ENCODE measurements around the gene SCARB1.

SCARB1 gene

GRCh38 chr12:124812979-124813378 is 50.7 kb downstream of the SCARB1 start:
- no peak for DNase-seq (ENCODE audit: low read depth)
- H3K4me3 ChIP-seq (replicated peaks; ENCODE audit: low read depth, low read length): no peak overlapping the region
- no peak for TF ChIP-seq CTCF (IDR thresholded peaks at IDR 0.05; ENCODE audit: low read length, missing control alignments)

- no peak overlapping the region for H3K4me3 ChIP-seq (replicated peaks; ENCODE audit: low read depth, low read length)
- no peak for TF ChIP-seq CTCF (IDR thresholded peaks at IDR 0.05; ENCODE audit: low read length, missing control alignments)
Observed at GRCh38 chr12:124812356-124812755, 51.3 kb downstream of the SCARB1 start.

GRCh38 chr12:124811633-124812032 is 52.0 kb downstream of the SCARB1 start:
- no peak for DNase-seq (ENCODE audit: low read depth)
- no peak for TF ChIP-seq CTCF (IDR thresholded peaks at IDR 0.05; ENCODE audit: low read length, missing control alignments)
- no peak overlapping the region for H3K4me3 ChIP-seq (replicated peaks; ENCODE audit: low read depth, low read length)

More at GRCh38 chr12:124812356-124812755, 51.3 kb downstream of the SCARB1 start:
- no peak for DNase-seq (ENCODE audit: low read depth)

- DNase-seq (ENCODE audit: low read depth): no peak
- no peak for TF ChIP-seq CTCF (IDR thresholded peaks at IDR 0.05; ENCODE audit: low read length, missing control alignments)
- no peak overlapping the region for H3K4me3 ChIP-seq (replicated peaks; ENCODE audit: low read depth, low read length)
Observed at GRCh38 chr12:124809878-124810277, 53.8 kb downstream of the SCARB1 start.

GRCh38 chr12:124809391-124809790 is 54.3 kb downstream of the SCARB1 start:
- no peak overlapping the region for H3K4me3 ChIP-seq (replicated peaks; ENCODE audit: low read depth, low read length)
- no peak for DNase-seq (ENCODE audit: low read depth)
- TF ChIP-seq CTCF (IDR thresholded peaks at IDR 0.05; ENCODE audit: low read length, missing control alignments): no peak

GRCh38 chr12:124808272-124808671 is 55.4 kb downstream of the SCARB1 start:
- H3K4me3 ChIP-seq (replicated peaks; ENCODE audit: low read depth, low read length): no peak overlapping the region
- DNase-seq (ENCODE audit: low read depth): no peak
- no peak for TF ChIP-seq CTCF (IDR thresholded peaks at IDR 0.05; ENCODE audit: low read length, missing control alignments)

GRCh38 chr12:124805876-124806668 is 57.6 kb downstream of the SCARB1 start:
- no peak overlapping the region for H3K4me3 ChIP-seq (replicated peaks; ENCODE audit: low read depth, low read length)
- no peak for DNase-seq (ENCODE audit: low read depth)
- TF ChIP-seq CTCF (IDR thresholded peaks at IDR 0.05; ENCODE audit: low read length, missing control alignments): no peak
